HEK293T (cell line): ENCODE measurements around the gene LOXL4.

Experiments
- CTCF ChIA-PET: fragments of 350-600 bp; formaldehyde crosslinking; extraction: SDS; loops from one replicate; lab custom pipeline; 2021; ENCODE audit warnings: antibody characterized with exemption, inconsistent platforms; lab: Yijun Ruan, JAX
- POLR2A ChIA-PET: fragments of 350-600 bp; formaldehyde crosslinking; extraction: SDS; loops from one replicate; lab custom pipeline; 2020; ENCODE audit warnings: antibody characterized with exemption, inconsistent platforms; lab: Yijun Ruan, JAX
- DNase-seq: peaks from one replicate; pipeline ENCODE4 v3.0.0; 2012; ENCODE audit warnings: mixed read lengths; ENCODE audit errors: extremely low spot score
- ARNT ChIP-seq: fragments of 450-650 bp; IDR thresholded peaks from 2 replicates; pipeline ENCODE4 v1.6.1; 2017; ENCODE audit warnings: mild to moderate bottlenecking
- BHLHE40 ChIP-seq: fragments of 450-650 bp; IDR thresholded peaks from 2 replicates; pipeline ENCODE4 v1.6.1; 2016; ENCODE audit warnings: mild to moderate bottlenecking, moderate library complexity, borderline replicate concordance
- CTBP1 ChIP-seq: fragments of 450-650 bp; IDR thresholded peaks from 2 replicates; pipeline ENCODE4 v1.6.1; 2016; ENCODE audit warnings: borderline replicate concordance
- ELF4 ChIP-seq: fragments of 450-650 bp; IDR thresholded peaks from 2 replicates; pipeline ENCODE4 v1.6.1; 2017; ENCODE audit warnings: antibody characterized with exemption
- FOXA1 ChIP-seq: fragments of 450-650 bp; IDR thresholded peaks from 2 replicates; pipeline ENCODE4 v1.6.1; 2016; ENCODE audit warnings: mild to moderate bottlenecking
- FOXK2 ChIP-seq: fragments of 450-650 bp; IDR thresholded peaks from 2 replicates; pipeline ENCODE4 v1.6.1; 2016; ENCODE audit warnings: mild to moderate bottlenecking
- FOXM1 ChIP-seq: fragments of 450-650 bp; IDR thresholded peaks from 2 replicates; pipeline ENCODE4 v1.6.1; 2017; ENCODE audit warnings: mild to moderate bottlenecking, borderline replicate concordance
- HDGF ChIP-seq: fragments of 450-650 bp; IDR thresholded peaks from 2 replicates; pipeline ENCODE4 v1.6.1; 2017; ENCODE audit warnings: antibody characterized with exemption, borderline replicate concordance
- L3MBTL2 ChIP-seq: fragments of 450-650 bp; conservative IDR thresholded peaks from 2 replicates; pipeline ENCODE4 v1.6.1; 2016; ENCODE audit warnings: mild to moderate bottlenecking
- LEF1 ChIP-seq: fragments of 450-650 bp; IDR thresholded peaks from 2 replicates; pipeline ENCODE4 v1.6.1; 2017; ENCODE audit warnings: mild to moderate bottlenecking, borderline replicate concordance
- NFRKB ChIP-seq: fragments of 450-650 bp; IDR thresholded peaks from 2 replicates; pipeline ENCODE4 v1.6.1; 2016; ENCODE audit warnings: mild to moderate bottlenecking, moderate library complexity
- SP1 ChIP-seq: fragments of 450-650 bp; IDR thresholded peaks from 2 replicates; pipeline ENCODE4 v1.6.1; 2017
- SUZ12 ChIP-seq: fragments of 450-650 bp; IDR thresholded peaks from 2 replicates; pipeline ENCODE4 v1.6.1; 2016; ENCODE audit warnings: mild to moderate bottlenecking
- TARDBP ChIP-seq: fragments of 450-650 bp; IDR thresholded peaks from 2 replicates; pipeline ENCODE4 v1.6.1; 2016
- ZNF384 ChIP-seq: fragments of 450-650 bp; IDR thresholded peaks from 2 replicates; pipeline ENCODE4 v1.6.1; 2016
- TF ChIP-seq, protein P1 (sequence below): fragments of 450-650 bp; IDR thresholded peaks from 2 replicates; pipeline ENCODE4 v1.6.1; 2016

LOXL4 gene

DNA sequence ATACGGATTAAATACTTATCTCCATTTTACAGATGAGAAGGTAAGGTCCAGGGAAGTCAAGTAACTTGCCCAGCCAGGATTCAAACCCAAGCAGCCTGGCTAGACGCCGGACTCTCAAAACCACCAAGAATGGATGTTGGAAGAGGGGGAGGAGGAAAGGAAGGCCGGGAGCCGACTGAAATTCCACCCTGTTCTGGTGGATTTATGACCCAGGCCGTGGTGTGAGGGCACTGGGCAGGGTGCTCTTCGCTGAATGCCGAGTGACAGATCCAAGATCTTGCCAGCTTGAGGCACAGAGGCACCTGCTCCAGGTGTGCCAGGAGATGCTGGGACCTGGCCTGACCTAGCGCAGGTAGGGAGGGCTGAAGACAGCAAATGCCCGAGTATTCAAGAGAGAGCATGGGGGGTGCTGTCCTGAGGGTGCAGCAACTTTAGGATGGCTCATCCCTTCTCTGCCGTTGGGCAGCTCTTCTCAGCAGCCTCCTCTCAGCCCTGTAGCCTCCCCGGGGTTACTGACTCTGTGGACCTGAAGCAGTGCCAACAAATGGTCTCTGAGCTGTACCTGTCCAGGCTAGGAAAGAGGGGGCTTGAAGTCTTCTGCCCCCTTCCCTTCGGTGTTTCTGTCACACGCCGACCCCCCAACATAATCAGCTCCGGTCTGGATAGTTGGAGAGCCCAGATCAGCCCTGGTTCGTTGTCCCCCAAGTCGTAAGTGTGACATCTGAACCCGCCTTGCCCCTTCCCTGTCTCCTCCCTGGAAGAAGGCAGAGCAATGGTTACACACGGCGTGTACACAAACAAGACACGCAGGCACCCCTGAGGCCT, 713 bp downstream of the LOXL4 start:
- no peak for DNase-seq
- TF ChIP-seq ZNF384: no peak
- no peak for TF ChIP-seq ARNT
- no peak for TF ChIP-seq HDGF
- no peak for TF ChIP-seq CTBP1
- TF ChIP-seq NFRKB: no peak
- no peak for TF ChIP-seq BHLHE40
- TF ChIP-seq LEF1: no peak
- TF ChIP-seq FOXA1: no peak
- TF ChIP-seq, protein P1, sequence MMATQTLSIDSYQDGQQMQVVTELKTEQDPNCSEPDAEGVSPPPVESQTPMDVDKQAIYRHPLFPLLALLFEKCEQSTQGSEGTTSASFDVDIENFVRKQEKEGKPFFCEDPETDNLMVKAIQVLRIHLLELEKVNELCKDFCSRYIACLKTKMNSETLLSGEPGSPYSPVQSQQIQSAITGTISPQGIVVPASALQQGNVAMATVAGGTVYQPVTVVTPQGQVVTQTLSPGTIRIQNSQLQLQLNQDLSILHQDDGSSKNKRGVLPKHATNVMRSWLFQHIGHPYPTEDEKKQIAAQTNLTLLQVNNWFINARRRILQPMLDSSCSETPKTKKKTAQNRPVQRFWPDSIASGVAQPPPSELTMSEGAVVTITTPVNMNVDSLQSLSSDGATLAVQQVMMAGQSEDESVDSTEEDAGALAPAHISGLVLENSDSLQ: no peak
- no peak for TF ChIP-seq SP1
- no peak for TF ChIP-seq TARDBP
- POLR2A ChIA-PET: interaction anchor here (1.1 kb wide), 1 partner anchor 18 kb away, joined by 3 read pairs; no protein-coding TSS in a partner anchor
- CTCF ChIA-PET: interaction anchor here (0.7 kb wide), 1 partner anchor 20 kb away, joined by 3 read pairs; no protein-coding TSS in a partner anchor

DNA sequence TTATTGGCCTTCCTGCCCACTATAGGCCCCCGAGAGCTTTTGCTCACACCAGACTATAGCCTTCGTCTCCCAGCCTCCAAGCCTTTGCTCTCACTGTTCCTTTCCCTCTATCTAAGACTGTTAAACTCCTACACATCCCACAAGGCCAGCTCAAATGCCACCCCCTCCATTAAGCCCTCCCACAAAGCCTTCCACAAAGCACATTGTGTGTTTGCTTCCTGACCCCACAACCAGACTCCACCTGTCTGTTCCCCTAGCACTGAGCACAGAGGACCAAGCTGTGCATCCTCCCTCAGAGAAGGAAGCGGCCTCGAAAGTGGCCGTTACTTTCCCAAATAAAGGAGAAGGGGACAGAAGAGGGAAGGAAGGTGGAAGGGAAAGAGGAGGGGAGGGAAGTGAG, 1.3 kb downstream of the LOXL4 start:
- POLR2A ChIA-PET: no interaction called here
- no peak for DNase-seq
- no peak for TF ChIP-seq ELF4
- no peak for TF ChIP-seq LEF1
- no peak for TF ChIP-seq ZNF384
- TF ChIP-seq TARDBP: no peak
- TF ChIP-seq, protein P1: no peak
- TF ChIP-seq FOXK2: no peak
- no peak for TF ChIP-seq NFRKB
- TF ChIP-seq FOXA1: no peak
- TF ChIP-seq BHLHE40: no peak
- TF ChIP-seq SP1: no peak
- CTCF ChIA-PET: interaction anchor here (0.7 to 2.5 kb wide), 2 partner anchors 21 to 42 kb away, joined by 3 to 7 read pairs; no protein-coding TSS in a partner anchor

DNA sequence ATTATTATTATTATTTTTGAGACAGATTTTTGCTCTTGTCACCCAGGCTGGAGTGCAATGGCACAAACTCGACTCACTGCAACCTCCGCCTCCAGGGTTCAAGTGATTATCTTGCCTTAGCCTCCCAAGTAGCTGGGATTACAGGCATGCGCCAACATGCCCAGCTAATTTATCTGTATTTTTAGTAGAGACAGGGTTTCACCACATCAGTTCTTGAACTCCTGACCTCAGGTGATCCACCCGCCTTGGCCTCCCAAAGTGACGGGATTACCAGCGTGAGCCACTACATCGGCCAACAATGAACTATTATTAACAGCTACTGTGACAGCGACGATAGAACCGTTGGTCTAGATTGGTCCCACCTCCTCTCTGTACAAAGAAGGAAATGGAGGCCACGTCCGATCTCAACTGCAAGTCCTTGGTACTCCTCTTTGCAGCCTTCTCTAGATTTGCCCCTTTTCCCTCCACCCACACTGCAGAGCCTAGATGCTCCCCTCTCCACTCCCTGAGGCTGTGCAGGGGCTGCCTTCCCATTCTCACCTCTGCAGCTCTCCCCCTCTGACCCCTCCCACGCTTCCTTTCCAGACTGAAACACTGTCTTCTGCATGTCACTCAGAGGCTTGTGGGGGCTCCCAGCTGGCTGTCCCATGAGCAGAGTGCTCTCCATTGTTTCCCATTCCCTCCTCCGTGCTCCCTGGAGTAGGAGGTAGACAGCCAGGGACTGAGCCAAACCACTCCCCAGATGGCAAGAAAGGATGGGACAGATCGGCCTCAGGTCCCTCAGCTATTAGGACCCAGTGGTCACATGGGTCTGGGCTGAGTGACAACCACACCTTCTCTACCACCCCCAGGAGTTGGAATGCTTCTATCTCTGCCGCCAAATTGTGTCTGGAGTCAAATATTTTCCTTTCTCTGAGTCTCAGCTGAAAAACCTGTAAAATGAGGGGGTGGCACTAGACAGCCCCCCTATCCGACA, 2.3 kb downstream of the LOXL4 start:
- POLR2A ChIA-PET: no interaction called here
- DNase-seq: no peak
- TF ChIP-seq, protein P1: 0 out of 2 replicates have a peak, but pooled peaks have one; percentile 34
- TF ChIP-seq FOXM1: no peak
- TF ChIP-seq FOXK2: no peak
- CTCF ChIA-PET: interaction anchor here (0.7 to 2.5 kb wide), 2 partner anchors 22 to 43 kb away, joined by 3 to 7 read pairs; no protein-coding TSS in a partner anchor

DNA sequence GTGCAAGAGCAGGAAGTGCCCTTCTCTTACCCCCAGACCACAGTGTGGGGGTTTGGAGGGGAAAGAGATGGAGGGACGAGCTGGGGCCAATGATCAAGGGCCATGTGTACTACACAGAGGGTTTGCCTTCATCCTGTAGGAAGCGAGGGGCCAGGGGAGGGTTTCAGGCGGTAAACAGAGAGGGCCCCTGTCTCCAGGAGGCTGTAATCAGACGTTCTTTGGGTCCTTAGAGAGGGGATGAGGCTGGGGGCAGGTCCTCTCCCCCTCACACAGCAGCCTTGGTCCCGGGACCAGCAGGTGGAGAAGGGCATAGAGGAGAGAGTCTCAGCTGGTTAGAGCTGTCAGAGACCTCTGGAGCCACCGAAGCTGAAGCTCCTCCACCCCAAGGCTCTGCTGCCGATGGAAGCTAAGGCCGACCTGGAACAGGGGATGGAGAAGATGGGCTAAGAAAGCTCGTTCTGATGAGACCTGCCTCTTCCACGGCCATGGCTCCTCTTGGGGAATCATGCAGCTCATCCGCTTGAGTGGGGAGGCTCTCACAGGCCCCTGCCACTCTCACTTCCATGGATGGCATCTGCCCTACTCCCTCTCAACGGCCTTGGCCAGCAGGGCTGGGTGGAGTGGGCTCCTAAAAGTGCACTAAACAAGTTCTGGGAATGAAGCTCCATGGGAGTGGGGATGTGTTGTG, 3.5 kb downstream of the LOXL4 start:
- CTCF ChIA-PET: interaction anchor here (2.5 kb wide), 1 partner anchor 44 kb away, joined by 7 read pairs; no protein-coding TSS in a partner anchor
- POLR2A ChIA-PET: no interaction called here
- DNase-seq: no peak
- TF ChIP-seq SP1 (no peak), SUZ12 (no peak), HDGF (no peak), ARNT (no peak), NFRKB (no peak), L3MBTL2 (no peak), FOXA1 (no peak), FOXM1 (no peak), LEF1 (no peak), ZNF384 (no peak), CTBP1 (no peak), BHLHE40 (no peak), ELF4 (no peak), FOXK2 (no peak)
- TF ChIP-seq, protein P1: no peak

DNA sequence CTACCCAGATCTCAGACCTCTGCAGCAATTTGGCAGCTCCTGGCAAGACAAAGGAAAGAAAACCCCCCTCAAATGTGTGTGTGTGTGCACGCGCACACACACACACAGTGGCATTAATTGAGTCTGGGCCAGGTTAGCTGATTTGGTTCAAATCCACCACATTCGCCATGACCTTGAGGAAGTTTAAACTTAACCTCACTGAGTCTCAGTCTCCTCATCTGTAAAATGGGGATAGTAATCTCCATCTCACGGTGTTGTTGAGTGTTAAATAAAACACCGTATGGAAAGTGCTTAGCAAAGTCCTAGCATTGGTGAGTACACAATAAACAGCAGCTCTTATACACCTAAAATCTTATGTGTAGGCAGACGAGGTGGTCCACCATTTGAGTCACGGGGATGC, 4.9 kb downstream of the LOXL4 start:
- TF ChIP-seq TARDBP (no peak), NFRKB (no peak), FOXK2 (no peak), L3MBTL2 (no peak), LEF1 (no peak), SUZ12 (no peak), HDGF (no peak), CTBP1 (no peak), ARNT (no peak), ELF4 (no peak), ZNF384 (no peak), FOXM1 (no peak)
- TF ChIP-seq, protein P1: no peak
- ChIA-PET POLR2A (no interaction called here), CTCF (interaction anchor here (2.3 kb wide), 1 partner anchor 46 kb away, joined by 18 read pairs; no protein-coding TSS in a partner anchor)
- DNase-seq: no peak
